Measurements from ENCODE around the gene KIAA1755.
A peak's percentile ranks its signal among the peaks of the same experiment; 100 is the strongest.

The KIAA1755 gene

GRCh38 chr20:38181207-38181801 is 79.2 kb downstream of the KIAA1755 start:
- Histone ChIP-seq H3K27ac (peak overlapping the region; percentile 49), H3K27me3 (no peaks in the 10 kb centered on the region), H3K9me3 (no peaks in the 10 kb centered on the region), H3K36me3 (no peaks in the 10 kb centered on the region), H3K4me3 (ENCODE audit: low read depth in 1 of 2, low read length in 1 of 2) (no peak overlapping the region), H3K4me1 (ENCODE audit: control insufficient read depth in 1 of 2, insufficient read depth in 1 of 2, low read depth in 1 of 2, low read length in 1 of 2) (peaks cover 23 to 28% of the 10 kb centered on the region in 2 experiments)
- no peak for TF ChIP-seq CTCF (IDR thresholded peaks at IDR 0.05)

- Histone ChIP-seq H3K36me3 (no peaks in the 10 kb centered on the region), H3K4me1 (ENCODE audit: control insufficient read depth in 1 of 2, insufficient read depth in 1 of 2, low read depth in 1 of 2, low read length in 1 of 2) (peaks cover 23 to 28% of the 10 kb centered on the region in 2 experiments), H3K27me3 (no peaks in the 10 kb centered on the region), H3K4me3 (ENCODE audit: low read depth in 1 of 2, low read length in 1 of 2) (no peak overlapping the region), H3K9me3 (no peaks in the 10 kb centered on the region), H3K27ac (no peak overlapping the region)
- TF ChIP-seq CTCF (IDR thresholded peaks at IDR 0.05): no peak
Measured at GRCh38 chr20:38180781-38181180, 79.8 kb downstream of the KIAA1755 start.

- H3K4me1 ChIP-seq (ENCODE audit: control insufficient read depth in 1 of 2, insufficient read depth in 1 of 2, low read depth in 1 of 2, low read length in 1 of 2): peaks cover 23 to 28% of the 10 kb centered on the region in 2 experiments
- H3K9me3 ChIP-seq: no peaks in the 10 kb centered on the region
- no peak overlapping the region for H3K4me3 ChIP-seq (ENCODE audit: low read depth in 1 of 2, low read length in 1 of 2)
- no peaks in the 10 kb centered on the region for H3K27me3 ChIP-seq
- H3K27ac ChIP-seq: no peak overlapping the region
- H3K36me3 ChIP-seq: no peaks in the 10 kb centered on the region
- TF ChIP-seq CTCF (IDR thresholded peaks at IDR 0.05): no peak
Measured at GRCh38 chr20:38179846-38180245, 80.7 kb downstream of the KIAA1755 start.

GRCh38 chr20:38178581-38178980 is 82.0 kb downstream of the KIAA1755 start:
- Histone ChIP-seq H3K4me1 (ENCODE audit: control insufficient read depth in 1 of 2, insufficient read depth in 1 of 2, low read depth in 1 of 2, low read length in 1 of 2) (peaks cover 23 to 28% of the 10 kb centered on the region in 2 experiments), H3K36me3 (no peaks in the 10 kb centered on the region), H3K9me3 (no peaks in the 10 kb centered on the region), H3K27me3 (peaks cover under 1% of the 10 kb centered on the region), H3K4me3 (ENCODE audit: low read depth in 1 of 2, low read length in 1 of 2) (no peak overlapping the region), H3K27ac (no peak overlapping the region)
- no peak for TF ChIP-seq CTCF (IDR thresholded peaks at IDR 0.05)

GRCh38 chr20:38178065-38178491 is 82.5 kb downstream of the KIAA1755 start:
- Histone ChIP-seq H3K4me3 (ENCODE audit: low read depth in 1 of 2, low read length in 1 of 2) (no peak overlapping the region), H3K36me3 (no peaks in the 10 kb centered on the region), H3K27me3 (peaks cover 6% of the 10 kb centered on the region), H3K9me3 (no peaks in the 10 kb centered on the region), H3K27ac (peak overlapping the region; percentile 29), H3K4me1 (ENCODE audit: control insufficient read depth in 1 of 2, insufficient read depth in 1 of 2, low read depth in 1 of 2, low read length in 1 of 2) (peaks cover 23 to 28% of the 10 kb centered on the region in 2 experiments)
- TF ChIP-seq CTCF (IDR thresholded peaks at IDR 0.05): no peak
